ENCODE results near the gene NAT8. TPM values are rescaled to one million over a fixed set of nuclear protein-coding genes. Genes with fewer than 3 reads are reported as not detected.

Gene NAT8
- total and polyA plus RNA-seq, 2 of the 8 experiments (the other 6 are each of a cell fraction or from before 2014, with no cell fraction given) = not detected

DNA sequence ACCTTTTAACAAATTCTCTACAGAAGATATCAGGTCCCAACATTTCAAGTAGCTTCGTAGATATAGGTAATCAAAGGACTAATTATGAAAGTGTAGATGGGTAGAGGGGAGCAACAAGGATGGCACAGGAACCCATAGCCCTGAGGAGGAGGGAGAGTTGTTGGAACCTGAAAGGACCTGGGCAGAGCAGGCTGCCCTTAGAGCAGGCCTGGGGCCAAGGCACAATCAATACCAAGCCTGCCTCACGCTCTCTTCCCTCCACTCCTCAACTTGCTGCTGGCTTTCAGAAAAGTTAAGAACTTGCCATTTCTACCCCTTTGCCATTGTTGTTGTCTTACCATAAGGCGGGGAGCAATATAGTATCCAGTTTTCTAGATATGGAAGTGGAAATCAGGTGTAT is 10.1 kb upstream of the NAT8 start (continued):
- TF ChIP-seq, protein P1, sequence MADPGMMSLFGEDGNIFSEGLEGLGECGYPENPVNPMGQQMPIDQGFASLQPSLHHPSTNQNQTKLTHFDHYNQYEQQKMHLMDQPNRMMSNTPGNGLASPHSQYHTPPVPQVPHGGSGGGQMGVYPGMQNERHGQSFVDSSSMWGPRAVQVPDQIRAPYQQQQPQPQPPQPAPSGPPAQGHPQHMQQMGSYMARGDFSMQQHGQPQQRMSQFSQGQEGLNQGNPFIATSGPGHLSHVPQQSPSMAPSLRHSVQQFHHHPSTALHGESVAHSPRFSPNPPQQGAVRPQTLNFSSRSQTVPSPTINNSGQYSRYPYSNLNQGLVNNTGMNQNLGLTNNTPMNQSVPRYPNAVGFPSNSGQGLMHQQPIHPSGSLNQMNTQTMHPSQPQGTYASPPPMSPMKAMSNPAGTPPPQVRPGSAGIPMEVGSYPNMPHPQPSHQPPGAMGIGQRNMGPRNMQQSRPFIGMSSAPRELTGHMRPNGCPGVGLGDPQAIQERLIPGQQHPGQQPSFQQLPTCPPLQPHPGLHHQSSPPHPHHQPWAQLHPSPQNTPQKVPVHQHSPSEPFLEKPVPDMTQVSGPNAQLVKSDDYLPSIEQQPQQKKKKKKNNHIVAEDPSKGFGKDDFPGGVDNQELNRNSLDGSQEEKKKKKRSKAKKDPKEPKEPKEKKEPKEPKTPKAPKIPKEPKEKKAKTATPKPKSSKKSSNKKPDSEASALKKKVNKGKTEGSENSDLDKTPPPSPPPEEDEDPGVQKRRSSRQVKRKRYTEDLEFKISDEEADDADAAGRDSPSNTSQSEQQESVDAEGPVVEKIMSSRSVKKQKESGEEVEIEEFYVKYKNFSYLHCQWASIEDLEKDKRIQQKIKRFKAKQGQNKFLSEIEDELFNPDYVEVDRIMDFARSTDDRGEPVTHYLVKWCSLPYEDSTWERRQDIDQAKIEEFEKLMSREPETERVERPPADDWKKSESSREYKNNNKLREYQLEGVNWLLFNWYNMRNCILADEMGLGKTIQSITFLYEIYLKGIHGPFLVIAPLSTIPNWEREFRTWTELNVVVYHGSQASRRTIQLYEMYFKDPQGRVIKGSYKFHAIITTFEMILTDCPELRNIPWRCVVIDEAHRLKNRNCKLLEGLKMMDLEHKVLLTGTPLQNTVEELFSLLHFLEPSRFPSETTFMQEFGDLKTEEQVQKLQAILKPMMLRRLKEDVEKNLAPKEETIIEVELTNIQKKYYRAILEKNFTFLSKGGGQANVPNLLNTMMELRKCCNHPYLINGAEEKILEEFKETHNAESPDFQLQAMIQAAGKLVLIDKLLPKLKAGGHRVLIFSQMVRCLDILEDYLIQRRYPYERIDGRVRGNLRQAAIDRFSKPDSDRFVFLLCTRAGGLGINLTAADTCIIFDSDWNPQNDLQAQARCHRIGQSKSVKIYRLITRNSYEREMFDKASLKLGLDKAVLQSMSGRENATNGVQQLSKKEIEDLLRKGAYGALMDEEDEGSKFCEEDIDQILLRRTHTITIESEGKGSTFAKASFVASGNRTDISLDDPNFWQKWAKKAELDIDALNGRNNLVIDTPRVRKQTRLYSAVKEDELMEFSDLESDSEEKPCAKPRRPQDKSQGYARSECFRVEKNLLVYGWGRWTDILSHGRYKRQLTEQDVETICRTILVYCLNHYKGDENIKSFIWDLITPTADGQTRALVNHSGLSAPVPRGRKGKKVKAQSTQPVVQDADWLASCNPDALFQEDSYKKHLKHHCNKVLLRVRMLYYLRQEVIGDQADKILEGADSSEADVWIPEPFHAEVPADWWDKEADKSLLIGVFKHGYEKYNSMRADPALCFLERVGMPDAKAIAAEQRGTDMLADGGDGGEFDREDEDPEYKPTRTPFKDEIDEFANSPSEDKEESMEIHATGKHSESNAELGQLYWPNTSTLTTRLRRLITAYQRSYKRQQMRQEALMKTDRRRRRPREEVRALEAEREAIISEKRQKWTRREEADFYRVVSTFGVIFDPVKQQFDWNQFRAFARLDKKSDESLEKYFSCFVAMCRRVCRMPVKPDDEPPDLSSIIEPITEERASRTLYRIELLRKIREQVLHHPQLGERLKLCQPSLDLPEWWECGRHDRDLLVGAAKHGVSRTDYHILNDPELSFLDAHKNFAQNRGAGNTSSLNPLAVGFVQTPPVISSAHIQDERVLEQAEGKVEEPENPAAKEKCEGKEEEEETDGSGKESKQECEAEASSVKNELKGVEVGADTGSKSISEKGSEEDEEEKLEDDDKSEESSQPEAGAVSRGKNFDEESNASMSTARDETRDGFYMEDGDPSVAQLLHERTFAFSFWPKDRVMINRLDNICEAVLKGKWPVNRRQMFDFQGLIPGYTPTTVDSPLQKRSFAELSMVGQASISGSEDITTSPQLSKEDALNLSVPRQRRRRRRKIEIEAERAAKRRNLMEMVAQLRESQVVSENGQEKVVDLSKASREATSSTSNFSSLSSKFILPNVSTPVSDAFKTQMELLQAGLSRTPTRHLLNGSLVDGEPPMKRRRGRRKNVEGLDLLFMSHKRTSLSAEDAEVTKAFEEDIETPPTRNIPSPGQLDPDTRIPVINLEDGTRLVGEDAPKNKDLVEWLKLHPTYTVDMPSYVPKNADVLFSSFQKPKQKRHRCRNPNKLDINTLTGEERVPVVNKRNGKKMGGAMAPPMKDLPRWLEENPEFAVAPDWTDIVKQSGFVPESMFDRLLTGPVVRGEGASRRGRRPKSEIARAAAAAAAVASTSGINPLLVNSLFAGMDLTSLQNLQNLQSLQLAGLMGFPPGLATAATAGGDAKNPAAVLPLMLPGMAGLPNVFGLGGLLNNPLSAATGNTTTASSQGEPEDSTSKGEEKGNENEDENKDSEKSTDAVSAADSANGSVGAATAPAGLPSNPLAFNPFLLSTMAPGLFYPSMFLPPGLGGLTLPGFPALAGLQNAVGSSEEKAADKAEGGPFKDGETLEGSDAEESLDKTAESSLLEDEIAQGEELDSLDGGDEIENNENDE (IDR thresholded peaks at IDR 0.05; ENCODE audit: insufficient replicate concordance, low read length) = no peak
- no peak for TF ChIP-seq EGR1 (IDR thresholded peaks at IDR 0.05; ENCODE audit: borderline replicate concordance, low read depth, low read length)
- no peak for TF ChIP-seq CHD1 (IDR thresholded peaks at IDR 0.05; ENCODE audit: low read depth, low read length)
- TF ChIP-seq ZNF274 (IDR thresholded peaks at IDR 0.05; ENCODE audit: borderline replicate concordance, extremely low read depth, low read length) = no peak
- TF ChIP-seq SUZ12 (IDR thresholded peaks at IDR 0.05; ENCODE audit: low read length) = no peak
- TF ChIP-seq, protein P2, sequence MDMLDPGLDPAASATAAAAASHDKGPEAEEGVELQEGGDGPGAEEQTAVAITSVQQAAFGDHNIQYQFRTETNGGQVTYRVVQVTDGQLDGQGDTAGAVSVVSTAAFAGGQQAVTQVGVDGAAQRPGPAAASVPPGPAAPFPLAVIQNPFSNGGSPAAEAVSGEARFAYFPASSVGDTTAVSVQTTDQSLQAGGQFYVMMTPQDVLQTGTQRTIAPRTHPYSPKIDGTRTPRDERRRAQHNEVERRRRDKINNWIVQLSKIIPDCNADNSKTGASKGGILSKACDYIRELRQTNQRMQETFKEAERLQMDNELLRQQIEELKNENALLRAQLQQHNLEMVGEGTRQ (IDR thresholded peaks at IDR 0.05; ENCODE audit: low read length) = no peak
